GM12865 (cell line): ENCODE measurements around the gene FAM162A.

ENCODE experiments used
- DNase-seq: peaks from one replicate; pipeline ENCODE4 v3.0.0; 2010; ENCODE audit warnings: low read depth
- H3K4me3 ChIP-seq: 2 replicates; pipeline ENCODE4 v1.5.1; 2011; ENCODE audit warnings: mild to moderate bottlenecking, low read depth, low read length, control low read depth
- CTCF ChIP-seq: IDR thresholded peaks from 2 replicates; pipeline ENCODE4 v1.5.1; 2011; ENCODE audit warnings: low read length, control low read depth, low read depth, inconsistent platforms; ENCODE audit not compliant: insufficient read depth; ENCODE audit errors: missing control alignments

FAM162A gene

DNA sequence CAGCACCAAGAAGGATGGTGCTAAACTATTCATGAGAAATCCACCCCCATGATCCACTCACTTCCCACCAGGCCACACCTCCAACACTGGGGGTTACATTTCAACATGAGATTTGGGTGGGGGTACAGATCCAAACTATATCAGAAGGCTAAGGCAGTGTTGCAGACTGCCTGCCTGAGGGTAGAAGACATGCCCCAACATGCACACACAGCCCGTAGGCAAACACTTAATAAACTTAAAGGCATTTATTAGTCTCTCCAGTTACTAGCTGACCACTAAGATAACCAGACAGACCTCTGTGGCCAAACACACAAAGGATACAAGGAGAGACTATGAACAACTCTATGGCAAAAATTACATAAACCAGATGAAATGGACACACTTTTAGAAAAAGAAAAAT lies 10.2 kb downstream of the FAM162A start:
- no peak for TF ChIP-seq CTCF
- no peak for DNase-seq
- H3K4me3 ChIP-seq, result no peak overlapping the region

- no peak overlapping the region for H3K4me3 ChIP-seq
- DNase-seq, result no peak
- no peak for TF ChIP-seq CTCF
Measured at GRCh38 chr3:122395582-122395981, 11.6 kb downstream of the FAM162A start.

DNA sequence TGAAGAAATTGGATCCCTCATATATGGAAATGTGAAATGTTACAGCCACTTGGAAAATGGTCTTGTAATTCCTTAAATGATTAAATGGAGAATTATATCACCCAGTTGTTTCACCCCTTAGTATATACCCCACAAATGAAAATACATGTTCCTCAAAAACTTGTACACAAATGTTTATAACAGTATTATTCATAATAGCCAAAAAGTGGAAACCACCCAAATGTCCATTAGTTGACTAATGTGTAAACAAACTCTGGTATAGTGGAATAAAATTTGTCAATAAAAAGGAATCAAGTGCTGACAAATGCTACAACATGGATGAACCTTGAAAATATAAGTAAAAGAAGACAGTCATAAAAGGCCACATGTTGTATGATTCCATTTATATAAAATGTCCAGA lies 12.5 kb downstream of the FAM162A start:
- TF ChIP-seq CTCF, result no peak
- DNase-seq, result no peak
- no peak overlapping the region for H3K4me3 ChIP-seq

GRCh38 chr3:122397201-122397600 lies 13.2 kb downstream of the FAM162A start:
- no peak overlapping the region for H3K4me3 ChIP-seq
- TF ChIP-seq CTCF, result no peak
- DNase-seq, result no peak

DNA sequence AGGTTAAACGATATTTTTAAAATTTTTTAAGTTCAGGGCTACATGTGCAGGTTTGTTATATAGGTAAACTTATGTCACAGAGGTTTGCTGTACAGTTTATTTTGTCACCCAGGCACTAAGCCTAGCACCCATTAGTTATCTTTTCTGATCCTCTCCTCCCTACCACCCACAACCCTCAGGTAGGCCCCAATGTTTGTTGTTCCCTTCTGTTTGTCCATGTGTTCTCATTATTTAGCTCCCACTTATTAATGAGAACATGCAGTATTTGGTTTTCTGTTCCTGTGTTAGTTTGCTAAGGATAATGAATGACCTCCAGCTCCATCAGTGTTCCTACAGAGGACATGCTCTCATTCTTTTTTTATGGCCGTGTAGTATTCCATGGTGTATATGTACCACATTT lies 14.9 kb downstream of the FAM162A start:
- TF ChIP-seq CTCF, result no peak
- no peak overlapping the region for H3K4me3 ChIP-seq
- DNase-seq, result no peak

DNA sequence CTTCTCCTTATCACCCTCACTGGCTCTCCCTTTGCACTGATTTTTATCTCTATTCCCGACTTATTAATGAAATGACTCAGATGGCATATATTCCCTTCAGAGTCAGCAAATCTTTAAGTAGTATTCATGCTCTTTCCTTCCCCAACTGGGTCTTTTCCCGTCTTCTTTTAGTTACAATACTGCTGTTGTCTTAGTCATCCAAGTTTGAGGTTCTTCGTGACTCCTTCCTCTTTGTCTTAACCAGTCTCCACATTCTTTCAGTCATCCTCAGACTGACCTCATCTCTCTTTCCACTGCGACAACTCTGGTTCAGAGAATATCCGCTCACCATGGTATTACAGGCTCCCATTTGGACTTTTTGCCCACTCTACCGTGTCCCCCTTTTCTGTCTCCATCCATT lies 19.5 kb downstream of the FAM162A start:
- no peak for DNase-seq
- no peak overlapping the region for H3K4me3 ChIP-seq
- no peak for TF ChIP-seq CTCF

GRCh38 chr3:122405015-122405414 lies 21.0 kb downstream of the FAM162A start:
- no peak for TF ChIP-seq CTCF
- DNase-seq, result no peak

More at GRCh38 chr3:122405015-122405414, 21.0 kb downstream of the FAM162A start:
- no peak overlapping the region for H3K4me3 ChIP-seq
